HEK293T (cell line): ENCODE results near the gene ZBTB45.

ENCODE experiments used
- FOXK2 ChIP-seq: fragments of 450-650 bp; IDR thresholded peaks from 2 replicates; pipeline ENCODE4 v1.6.1; 2016; ENCODE audit warnings: mild to moderate bottlenecking
- HDGF ChIP-seq: fragments of 450-650 bp; IDR thresholded peaks from 2 replicates; pipeline ENCODE4 v1.6.1; 2017; ENCODE audit warnings: antibody characterized with exemption, borderline replicate concordance

- TF ChIP-seq FOXK2 (no peak), HDGF (no peak)
These were observed 43.7 kb downstream of the ZBTB45 start, which contains the start of gene ZNF446 for GRCh38 chr19:58475714-58476497.
